ACC112 (cell line): ENCODE measurements around the gene PHF20.
"Not testable (repeated sequence)": the region's sequence is repeated elsewhere in the genome, so short reads cannot be mapped to it uniquely, and the experiment has no call there.

ENCODE experiments used
- H2AFZ ChIP-seq: fragments of 200-600 bp; sonication (generic); one replicate; pipeline ENCODE4 v1.6.0; 2017; ENCODE audit warnings: antibody characterized with exemption, low read length; ENCODE audit not compliant: unreplicated experiment
- H3K27ac ChIP-seq: fragments of 200-600 bp; sonication (generic); 2 replicates; pipeline ENCODE4 v1.5.1; 2014; ENCODE audit warnings: low read depth, mild to moderate bottlenecking, antibody characterized with exemption, low read length, moderate library complexity
- H3K27me3 ChIP-seq: fragments of 200-600 bp; sonication (generic); 2 replicates; pipeline ENCODE4 v1.6.1; 2014; ENCODE audit warnings: mild to moderate bottlenecking, antibody characterized with exemption, low read length, moderate library complexity, mixed read lengths; ENCODE audit not compliant: insufficient read depth
- H3K36me3 ChIP-seq: fragments of 200-600 bp; sonication (generic); 2 replicates; pipeline ENCODE4 v1.6.1; 2016; ENCODE audit warnings: mild to moderate bottlenecking, antibody characterized with exemption, low read length, moderate library complexity, mixed read lengths; ENCODE audit not compliant: insufficient read depth
- H3K4me1 ChIP-seq: fragments of 200-600 bp; sonication (generic); one replicate; pipeline ENCODE4 v1.6.1; 2016; ENCODE audit warnings: low read length, mixed read lengths; ENCODE audit not compliant: insufficient read depth, unreplicated experiment, control insufficient read depth
- H3K4me3 ChIP-seq: fragments of 200-600 bp; sonication (generic); 2 replicates; pipeline ENCODE4 v1.5.1; 2014; ENCODE audit warnings: mild to moderate bottlenecking, low read depth, low read length
- H3K79me2 ChIP-seq: fragments of 200-600 bp; sonication (generic); one replicate; pipeline ENCODE4 v1.6.0; 2016; ENCODE audit warnings: low read length; ENCODE audit not compliant: control insufficient read depth, unreplicated experiment, insufficient read depth

Gene PHF20

DNA sequence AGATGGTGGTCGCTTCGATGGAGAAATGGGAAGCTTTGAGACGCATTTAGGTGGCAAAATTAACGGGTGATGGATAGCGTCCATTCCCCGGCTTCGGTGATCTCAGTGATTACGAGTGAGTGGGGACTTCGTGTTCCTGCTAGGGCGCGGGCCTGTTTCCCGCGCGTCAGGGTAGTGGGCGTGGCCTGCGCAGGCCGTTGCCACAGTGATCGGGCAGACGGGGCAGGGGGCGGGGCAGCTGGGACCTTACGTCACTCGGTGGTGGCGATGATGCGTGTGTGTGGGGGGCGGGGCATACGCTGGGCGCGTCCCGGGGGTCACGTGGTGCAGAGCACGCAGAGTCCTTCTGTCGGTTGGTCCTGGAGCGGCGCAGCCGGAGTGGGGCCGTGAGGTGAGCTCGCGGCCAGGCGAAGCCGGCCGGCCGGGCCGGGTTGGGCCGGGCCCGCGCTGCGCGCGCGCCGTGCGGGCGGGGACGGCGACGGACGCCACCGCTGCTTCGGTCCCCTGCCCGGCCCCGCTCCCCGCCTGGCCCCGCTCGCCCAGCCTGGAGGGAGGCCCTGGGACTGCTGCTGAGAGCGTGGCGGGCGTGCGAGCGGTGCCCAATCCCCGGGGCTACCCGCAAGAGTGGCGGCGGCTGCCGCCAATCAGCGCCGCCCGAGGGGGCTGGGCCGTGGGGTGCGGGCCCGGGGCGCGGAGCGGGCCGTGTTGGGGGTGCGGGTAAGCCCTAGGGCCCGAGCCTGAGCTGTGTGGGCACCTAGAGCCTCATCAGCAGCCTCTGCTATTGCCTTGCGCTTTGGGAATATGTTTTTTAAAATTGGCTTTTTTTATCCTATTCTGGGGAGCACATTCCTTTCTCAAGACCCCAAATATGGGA, at the start of gene PHF20:
Gene PHF20 (plus strand): TSS at position 327 of the 874 bp plus-strand sequence. CDS start 29,508 bp downstream, outside the sequence.
- H3K4me3 ChIP-seq: peak within 1 kb of the TSS; percentile 83
- no peaks in the 10 kb centered on the region for H3K27me3 ChIP-seq
- H2AFZ ChIP-seq: peak within 1 kb of the TSS; percentile 85
- H3K4me1 ChIP-seq: peaks cover 47% of the 10 kb centered on the region
- peaks cover 43% of the 10 kb centered on the region for H3K79me2 ChIP-seq
- H3K36me3 ChIP-seq: peaks cover 9% of the 10 kb centered on the region; the same call in 1 of the 2 replicates
- H3K27ac ChIP-seq: peak within 1 kb of the TSS; percentile 90

DNA sequence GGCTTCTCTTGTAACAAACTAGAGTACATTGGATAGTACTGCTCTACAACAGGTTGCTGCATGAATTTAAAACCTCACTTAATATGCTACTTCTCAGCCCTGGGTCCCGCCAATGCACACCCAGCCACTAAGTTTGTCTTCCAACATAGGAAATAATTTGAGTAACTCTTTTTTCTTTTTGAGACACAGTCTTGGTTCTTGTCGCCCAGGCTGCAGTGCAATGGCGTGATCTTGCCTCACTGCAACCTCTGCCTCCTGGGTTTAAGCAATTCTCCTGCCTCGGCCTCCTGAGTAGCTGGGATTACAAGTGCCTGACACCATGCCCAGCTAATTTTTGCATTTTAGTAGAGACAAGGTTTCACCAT, 48.6 kb upstream of the PHF20 start:
- H3K4me3 ChIP-seq, H3K27ac ChIP-seq, H2AFZ ChIP-seq, H3K27me3 ChIP-seq: not testable (repeated sequence)
- H3K36me3 ChIP-seq: peaks cover 61% of the 10 kb centered on the region
- peaks cover 21% of the 10 kb centered on the region for H3K4me1 ChIP-seq
- H3K79me2 ChIP-seq: peaks cover 81% of the 10 kb centered on the region

DNA sequence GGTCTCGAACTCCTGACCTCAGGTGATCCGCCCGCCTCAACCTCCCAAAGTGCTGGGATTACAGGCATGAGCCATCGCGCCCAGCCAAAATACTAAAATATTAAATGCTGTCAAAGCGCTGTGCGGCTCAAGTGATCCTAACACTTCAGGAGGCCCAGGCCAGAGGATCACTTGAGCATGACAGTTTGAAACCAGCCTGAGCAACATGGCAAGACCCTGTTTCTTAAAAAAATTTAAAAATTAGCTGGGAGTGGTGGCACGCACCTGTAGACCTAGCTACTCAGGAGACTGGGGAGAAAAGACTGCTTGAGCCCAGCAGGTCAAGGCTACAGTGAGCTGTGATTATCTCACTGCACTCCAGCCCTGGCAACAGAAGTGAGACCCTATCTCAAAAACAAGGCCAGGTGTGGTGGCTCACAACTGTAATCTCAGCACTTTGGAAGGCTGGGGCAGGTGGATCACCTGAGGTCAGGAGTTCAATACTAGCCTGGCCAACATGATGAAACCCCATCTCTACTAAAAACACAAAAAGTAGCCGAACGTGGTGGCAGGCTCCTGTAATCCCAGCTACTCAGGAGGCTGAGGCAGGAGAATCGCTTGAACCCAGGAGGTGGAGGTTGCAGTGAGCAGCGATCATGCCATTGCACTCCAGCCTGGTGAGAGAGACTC, 48.0 kb upstream of the PHF20 start:
- H3K27ac ChIP-seq, H3K27me3 ChIP-seq, H3K4me3 ChIP-seq, H2AFZ ChIP-seq: not testable (repeated sequence)
- H3K4me1 ChIP-seq: peaks cover 21% of the 10 kb centered on the region
- peaks cover 61% of the 10 kb centered on the region for H3K36me3 ChIP-seq
- peaks cover 84% of the 10 kb centered on the region for H3K79me2 ChIP-seq

DNA sequence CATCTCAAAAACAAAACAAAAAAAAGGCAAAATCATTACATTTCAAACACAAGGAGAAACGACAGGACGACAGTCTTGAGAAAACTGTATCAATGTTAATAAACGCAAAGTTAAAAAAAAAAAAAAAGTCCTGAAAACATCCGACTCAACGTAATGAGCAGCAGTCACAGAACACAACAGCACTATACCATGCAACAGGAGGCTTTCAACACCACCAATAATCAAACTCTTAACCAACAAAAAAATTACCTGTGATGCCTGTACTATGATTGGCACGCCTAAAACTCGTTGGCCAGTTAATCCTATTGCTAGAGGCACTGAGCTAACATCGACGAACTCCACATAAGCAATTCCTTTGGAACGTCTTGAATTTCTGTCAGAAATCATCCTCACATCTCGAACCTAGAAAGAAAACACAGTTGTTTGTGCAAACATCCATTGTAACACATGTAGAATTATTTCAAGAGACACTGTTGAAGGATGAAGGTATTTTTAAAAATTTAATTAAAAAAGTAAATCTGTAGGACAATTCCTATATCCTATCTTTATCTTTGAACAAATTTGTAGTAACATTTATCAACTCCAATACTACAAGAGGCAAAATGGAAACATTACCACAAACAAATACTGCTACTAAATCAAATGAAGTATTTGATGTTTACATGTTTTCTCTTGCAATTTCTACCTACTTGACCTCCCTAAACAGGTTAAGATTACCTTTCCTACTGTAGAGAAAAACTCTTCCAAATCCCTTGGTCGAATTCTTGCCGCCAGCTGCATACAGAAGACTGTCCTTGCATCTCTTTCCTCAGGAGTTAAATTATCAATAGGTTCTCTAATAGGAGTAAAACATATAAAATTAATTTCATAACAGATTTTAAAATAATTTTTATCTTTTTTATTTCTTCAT, 47.2 kb upstream of the PHF20 start:
- H3K4me1 ChIP-seq: peaks cover 16% of the 10 kb centered on the region
- H3K79me2 ChIP-seq: peaks cover 86% of the 10 kb centered on the region

DNA sequence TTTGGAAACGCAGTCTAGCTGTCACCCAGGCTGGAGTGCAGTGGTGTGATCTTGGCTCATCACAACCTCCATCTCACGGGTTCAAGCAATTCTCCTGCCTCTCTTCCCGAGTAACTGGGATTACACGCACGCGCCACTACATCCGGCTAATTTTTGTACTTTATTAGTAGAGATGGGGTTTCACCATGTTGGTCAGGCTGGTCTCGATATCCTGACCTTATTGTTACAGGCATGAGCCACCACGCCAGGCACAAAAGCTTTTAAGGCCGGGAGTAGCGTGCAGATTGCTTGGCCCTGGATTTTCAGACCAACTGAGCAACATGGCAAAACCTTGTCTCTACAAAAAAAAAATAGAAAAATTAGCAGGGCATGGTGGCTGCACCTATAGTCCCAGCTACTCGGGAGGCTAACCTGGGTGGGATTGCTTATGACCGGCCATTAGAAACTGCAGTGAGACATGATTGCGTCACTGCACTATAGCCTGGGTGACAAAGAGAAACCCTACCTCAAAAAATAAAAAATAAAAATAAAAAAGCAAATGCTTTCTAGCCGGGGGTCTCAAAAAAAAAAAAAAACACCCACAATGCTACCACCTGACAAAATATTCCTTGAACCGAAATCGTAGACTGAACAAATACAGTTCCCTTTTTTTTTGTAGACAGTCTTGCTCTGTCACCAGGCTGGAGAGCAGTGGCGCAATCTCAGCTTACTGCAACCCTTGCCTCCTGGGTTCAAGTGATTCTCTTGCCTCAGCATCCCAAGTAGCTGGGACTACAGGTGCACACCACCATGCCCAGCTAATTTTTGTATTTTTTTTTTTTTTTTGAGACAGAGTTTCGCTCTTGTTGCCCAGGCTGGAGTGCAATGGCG, 44.7 kb upstream of the PHF20 start:
- Histone ChIP-seq H3K36me3 (peaks cover 70% of the 10 kb centered on the region), H3K79me2 (peaks cover 86% of the 10 kb centered on the region), H3K4me1 (peaks cover 8% of the 10 kb centered on the region), H3K27ac (no peak overlapping the region), H3K27me3 (no peaks in the 10 kb centered on the region), H3K4me3 (no peak overlapping the region), H2AFZ (no peak overlapping the region)

More for the DNA sequence above, 47.2 kb upstream of the PHF20 start:
- H3K27me3 ChIP-seq: no peaks in the 10 kb centered on the region
- no peak overlapping the region for H3K27ac ChIP-seq
- no peak overlapping the region for H3K4me3 ChIP-seq
- H3K36me3 ChIP-seq: peaks cover 66% of the 10 kb centered on the region
- no peak overlapping the region for H2AFZ ChIP-seq

DNA sequence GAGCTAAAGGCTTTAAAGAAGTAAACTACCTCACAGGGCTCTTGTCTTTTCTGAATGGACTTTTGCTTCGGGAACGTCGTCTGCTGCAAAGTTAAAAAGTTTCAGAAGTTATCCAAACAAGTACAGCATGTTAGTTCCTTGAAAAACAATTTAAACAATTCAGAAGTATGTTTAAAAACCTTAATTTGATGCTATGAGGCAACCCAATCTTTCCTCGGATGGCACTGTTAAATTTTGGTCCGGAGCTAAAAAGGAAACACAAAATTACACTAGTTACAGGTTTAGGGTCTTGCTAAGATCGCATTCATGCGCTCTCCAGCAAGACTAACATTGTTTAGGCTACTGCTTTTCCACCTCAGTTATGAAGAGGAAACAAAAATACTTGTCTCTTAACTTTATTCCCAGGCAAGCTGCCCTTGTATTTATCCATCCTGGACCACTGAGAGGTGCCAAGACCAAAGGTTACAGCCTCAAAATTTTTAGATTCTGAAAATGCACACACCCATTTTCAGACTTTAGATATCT, 42.5 kb upstream of the PHF20 start:
- Histone ChIP-seq H3K27ac (no peak overlapping the region; the same call in 1 of the 2 replicates), H3K27me3 (no peaks in the 10 kb centered on the region), H3K36me3 (peaks cover 77% of the 10 kb centered on the region), H3K79me2 (peaks cover 88% of the 10 kb centered on the region), H2AFZ (no peak overlapping the region), H3K4me3 (no peak overlapping the region), H3K4me1 (peaks cover 21% of the 10 kb centered on the region)

DNA sequence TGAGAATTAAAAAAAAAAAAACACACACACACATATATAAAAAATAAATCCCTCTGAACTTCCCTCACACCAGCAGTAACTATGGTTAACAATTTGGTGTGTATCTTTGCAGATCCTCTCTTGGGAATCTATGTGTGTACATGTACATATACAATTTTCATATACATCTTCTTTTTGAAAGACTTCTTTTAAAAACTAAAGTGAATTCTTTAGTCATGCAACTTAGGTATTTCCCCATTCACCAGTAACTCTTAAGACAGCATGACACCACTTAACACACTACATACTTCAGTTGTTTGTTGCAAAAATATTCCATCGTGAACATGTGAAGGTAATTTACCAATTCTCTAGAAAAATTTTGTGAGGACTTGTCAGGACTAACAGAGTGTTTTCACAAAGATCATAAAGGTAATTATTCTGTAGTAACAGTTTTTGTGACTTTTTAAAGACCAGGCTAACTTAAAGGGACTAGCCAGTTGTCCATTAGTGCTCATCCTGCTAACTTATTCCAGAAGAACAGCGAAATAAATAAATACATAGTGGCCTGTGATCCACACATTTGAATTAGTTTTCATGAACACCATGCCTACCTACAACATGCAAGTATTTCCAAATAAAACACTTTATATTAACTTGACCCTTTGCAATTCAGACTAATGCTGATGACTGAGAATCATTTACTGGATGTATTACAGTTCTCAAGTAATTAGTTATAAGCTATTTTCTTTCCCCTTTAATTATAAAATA, 41.8 kb upstream of the PHF20 start:
- H3K36me3 ChIP-seq: peaks cover 78% of the 10 kb centered on the region

DNA sequence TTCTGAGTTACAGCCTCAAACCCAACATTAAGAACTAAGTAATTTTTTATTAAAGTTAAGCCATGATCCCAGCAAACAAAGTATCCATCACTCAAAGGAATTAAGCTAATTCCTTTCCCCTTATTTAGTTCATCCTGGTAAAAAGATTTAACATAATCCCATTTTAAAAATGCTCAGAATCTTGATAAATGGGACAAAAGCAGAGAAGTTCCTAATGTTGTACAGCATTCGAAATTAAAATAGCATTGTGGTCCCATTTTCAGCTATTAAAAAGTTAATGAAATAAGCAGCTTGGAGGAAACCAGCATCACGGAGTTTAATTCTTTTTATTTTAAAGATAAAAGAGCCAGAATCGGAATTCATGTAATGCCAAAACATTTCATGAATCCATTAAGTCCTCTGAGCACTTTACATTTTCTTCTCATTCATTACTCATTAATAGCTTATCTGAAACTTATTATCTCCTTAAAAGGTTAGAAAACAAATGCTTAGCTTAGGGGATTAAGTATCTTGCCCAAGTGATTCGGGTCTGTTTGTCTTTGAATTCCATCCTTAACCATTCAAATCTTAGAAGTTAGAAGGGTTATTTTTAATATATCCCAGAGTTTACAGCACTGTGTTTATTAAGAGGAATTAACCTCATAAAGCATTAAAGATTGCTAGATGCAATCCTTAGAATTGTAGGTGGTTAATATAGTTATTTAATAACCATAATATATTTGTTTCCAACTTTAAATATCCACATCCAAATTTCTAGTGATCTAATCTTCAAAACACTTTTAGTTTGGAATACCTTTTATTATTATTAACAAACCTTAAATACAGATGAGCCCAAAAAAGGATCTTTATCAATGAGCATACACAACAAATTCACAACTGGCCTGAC, 41.0 kb upstream of the PHF20 start:
- peaks cover 79% of the 10 kb centered on the region for H3K36me3 ChIP-seq
- H3K27me3 ChIP-seq: no peaks in the 10 kb centered on the region
- H3K79me2 ChIP-seq: peaks cover 92% of the 10 kb centered on the region
- H2AFZ ChIP-seq: no peak overlapping the region
- 0 out of 2 replicates have a peak overlapping the region, but pooled peaks have one; percentile 3 for H3K4me3 ChIP-seq
- H3K27ac ChIP-seq: peak overlapping the region; percentile 5
- H3K4me1 ChIP-seq: peaks cover 36% of the 10 kb centered on the region

More for the DNA sequence above, 41.8 kb upstream of the PHF20 start:
- no peak overlapping the region for H3K4me3 ChIP-seq
- peak overlapping the region; percentile 5 for H3K27ac ChIP-seq
- H3K27me3 ChIP-seq: no peaks in the 10 kb centered on the region
- peaks cover 27% of the 10 kb centered on the region for H3K4me1 ChIP-seq
- no peak overlapping the region for H2AFZ ChIP-seq
- H3K79me2 ChIP-seq: peaks cover 88% of the 10 kb centered on the region
